ENCODE results near the gene POU3F2. TPM values are rescaled to one million over a fixed set of nuclear protein-coding genes. Genes with fewer than 3 reads are reported as not detected.

Gene POU3F2
- total RNA-seq, 2 experiments from 2014 or later = not detected

DNA sequence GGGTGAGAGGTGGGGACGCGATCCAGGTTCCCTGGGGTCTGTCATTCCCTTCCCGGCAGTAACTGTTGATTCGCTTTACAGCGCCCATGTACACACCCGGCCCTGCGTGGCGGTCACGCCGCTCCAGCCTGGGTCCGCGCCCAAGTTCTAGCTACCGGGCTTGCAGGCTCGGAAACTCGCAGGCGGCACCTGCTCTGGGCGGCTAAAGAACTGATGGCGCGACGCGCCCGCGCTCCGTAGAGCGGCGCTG is 1.4 kb upstream of the POU3F2 start:
- ChIA-PET CTCF (interaction anchor here (2.4 kb wide), 1 partner anchor 13 kb away, joined by 6 read pairs; no protein-coding TSS in a partner anchor), POLR2A (no interaction called here)
- Mint-ChIP-seq H3K36me3 (ENCODE audit: low read depth) (peaks cover 6% of the 10 kb centered on the region), H3K9me3 (ENCODE audit: insufficient read depth) (no peaks in the 10 kb centered on the region), H3K27me3 (ENCODE audit: low read depth) (peaks cover 78% of the 10 kb centered on the region), H3K4me3 (peak overlapping the region; percentile 77), H3K4me1 (ENCODE audit: low read depth) (peaks cover 47% of the 10 kb centered on the region), H3K27ac (no peak overlapping the region)
- DNase-seq = no peak
- peak; percentile 34 for ATAC-seq

GRCh38 chr6:98833307-98834059 is 891 bp upstream of the POU3F2 start:
- POLR2A ChIA-PET = no interaction called here
- CTCF ChIA-PET = interaction anchor here (2.4 kb wide), 1 partner anchor 12 kb away, joined by 6 read pairs; no protein-coding TSS in a partner anchor
- no peaks in the 10 kb centered on the region for H3K9me3 Mint-ChIP-seq (ENCODE audit: insufficient read depth)
- H3K36me3 Mint-ChIP-seq (ENCODE audit: low read depth) = peaks cover 6% of the 10 kb centered on the region
- DNase-seq (no peak), ATAC-seq (peak; percentile 30)
- H3K4me1 Mint-ChIP-seq (ENCODE audit: low read depth) = peaks cover 44% of the 10 kb centered on the region
- peak overlapping the region; percentile 32 for H3K27ac Mint-ChIP-seq
- peak overlapping the region; percentile 77 for H3K4me3 Mint-ChIP-seq
- peaks cover 77% of the 10 kb centered on the region for H3K27me3 Mint-ChIP-seq (ENCODE audit: low read depth)

DNA sequence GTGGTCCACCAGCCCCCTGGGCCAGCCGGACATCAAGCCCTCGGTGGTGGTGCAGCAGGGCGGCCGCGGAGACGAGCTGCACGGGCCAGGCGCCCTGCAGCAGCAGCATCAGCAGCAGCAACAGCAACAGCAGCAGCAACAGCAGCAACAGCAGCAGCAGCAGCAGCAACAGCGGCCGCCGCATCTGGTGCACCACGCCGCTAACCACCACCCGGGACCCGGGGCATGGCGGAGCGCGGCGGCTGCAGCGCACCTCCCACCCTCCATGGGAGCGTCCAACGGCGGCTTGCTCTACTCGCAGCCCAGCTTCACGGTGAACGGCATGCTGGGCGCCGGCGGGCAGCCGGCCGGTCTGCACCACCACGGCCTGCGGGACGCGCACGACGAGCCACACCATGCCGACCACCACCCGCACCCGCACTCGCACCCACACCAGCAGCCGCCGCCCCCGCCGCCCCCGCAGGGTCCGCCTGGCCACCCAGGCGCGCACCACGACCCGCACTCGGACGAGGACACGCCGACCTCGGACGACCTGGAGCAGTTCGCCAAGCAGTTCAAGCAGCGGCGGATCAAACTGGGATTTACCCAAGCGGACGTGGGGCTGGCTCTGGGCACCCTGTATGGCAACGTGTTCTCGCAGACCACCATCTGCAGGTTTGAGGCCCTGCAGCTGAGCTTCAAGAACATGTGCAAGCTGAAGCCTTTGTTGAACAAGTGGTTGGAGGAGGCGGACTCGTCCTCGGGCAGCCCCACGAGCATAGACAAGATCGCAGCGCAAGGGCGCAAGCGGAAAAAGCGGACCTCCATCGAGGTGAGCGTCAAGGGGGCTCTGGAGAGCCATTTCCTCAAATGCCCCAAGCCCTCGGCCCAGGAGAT is 1.0 kb downstream of the POU3F2 start:
- ChIA-PET CTCF (no interaction called here), POLR2A (no interaction called here)
- H3K27ac Mint-ChIP-seq = peak overlapping the region; percentile 10
- H3K4me3 Mint-ChIP-seq = peak overlapping the region; percentile 8
- ATAC-seq (no peak), DNase-seq (no peak)
- H3K4me1 Mint-ChIP-seq (ENCODE audit: low read depth) = peaks cover 40% of the 10 kb centered on the region
- peaks cover 6% of the 10 kb centered on the region for H3K36me3 Mint-ChIP-seq (ENCODE audit: low read depth)
- peaks cover 75% of the 10 kb centered on the region for H3K27me3 Mint-ChIP-seq (ENCODE audit: low read depth)
- no peaks in the 10 kb centered on the region for H3K9me3 Mint-ChIP-seq (ENCODE audit: insufficient read depth)

GRCh38 chr6:98836025-98836961 is 1.9 kb downstream of the POU3F2 start:
- POLR2A ChIA-PET = no interaction called here
- H3K36me3 Mint-ChIP-seq (ENCODE audit: low read depth) = peaks cover 4% of the 10 kb centered on the region

DNA sequence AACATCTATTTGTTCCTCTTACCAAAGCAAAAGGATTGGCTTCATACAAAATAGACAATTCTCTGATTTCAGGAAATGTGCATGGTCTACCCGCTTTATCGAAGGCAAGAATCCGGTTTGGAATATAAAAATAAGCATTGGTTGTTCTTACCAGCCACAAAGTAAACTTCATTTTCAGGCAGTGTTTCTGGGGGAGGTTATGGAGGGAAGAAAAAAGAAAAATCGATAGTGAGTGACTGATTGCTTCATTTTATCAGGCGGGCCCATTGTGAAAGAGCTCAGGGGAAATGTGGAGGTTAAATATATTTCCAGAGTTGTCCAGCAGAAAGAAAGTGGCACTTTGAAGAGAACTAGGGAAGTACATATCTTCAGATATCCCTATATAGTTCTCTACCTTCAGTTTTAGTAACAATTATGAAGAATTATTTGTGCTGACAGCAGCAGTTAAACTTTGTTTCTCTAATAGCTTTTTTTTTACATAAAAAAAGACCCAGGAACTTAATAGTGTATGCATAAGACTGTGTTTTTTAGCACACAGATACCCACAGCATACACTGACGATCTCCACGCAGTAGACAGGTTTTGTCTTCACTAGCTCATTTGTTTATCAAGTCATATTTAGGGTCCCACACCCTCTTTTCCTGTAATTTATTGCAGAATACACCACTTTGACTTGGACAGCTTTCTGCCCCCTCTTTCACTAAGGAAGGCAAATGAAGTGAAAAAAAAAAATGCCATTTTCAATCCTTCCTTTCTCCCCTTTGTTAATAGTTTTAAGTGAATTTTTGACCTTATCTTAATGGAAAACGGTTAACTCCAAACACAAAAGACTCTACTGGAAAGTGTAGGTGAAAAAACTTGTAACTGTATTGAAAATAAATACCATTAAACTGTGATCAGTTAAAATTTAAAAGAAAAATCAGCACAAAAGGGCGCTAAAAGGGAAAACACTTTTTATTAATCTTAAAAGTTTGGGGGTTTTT is 2.9 kb downstream of the POU3F2 start:
- DNase-seq (no peak), ATAC-seq (no peak)
- Mint-ChIP-seq H3K9me3 (ENCODE audit: insufficient read depth) (no peaks in the 10 kb centered on the region), H3K27me3 (ENCODE audit: low read depth) (peaks cover 72% of the 10 kb centered on the region), H3K36me3 (ENCODE audit: low read depth) (peaks cover 4% of the 10 kb centered on the region), H3K4me1 (ENCODE audit: low read depth) (peaks cover 29% of the 10 kb centered on the region), H3K27ac (no peak overlapping the region), H3K4me3 (no peak overlapping the region)
- ChIA-PET POLR2A (no interaction called here), CTCF (interaction anchor here (0.7 to 1.7 kb wide), 4 partner anchors 9 to 1348 kb away, joined by 3 to 6 read pairs (median 4); no protein-coding TSS in a partner anchor)

More at GRCh38 chr6:98836025-98836961, 1.9 kb downstream of the POU3F2 start:
- ATAC-seq (no peak), DNase-seq (no peak)
- peak overlapping the region; percentile 10 for H3K27ac Mint-ChIP-seq
- peaks cover 72% of the 10 kb centered on the region for H3K27me3 Mint-ChIP-seq (ENCODE audit: low read depth)
- CTCF ChIA-PET = interaction anchor here (0.7 to 1.7 kb wide), 4 partner anchors 9 to 1347 kb away, joined by 3 to 6 read pairs (median 4); no protein-coding TSS in a partner anchor
- no peaks in the 10 kb centered on the region for H3K9me3 Mint-ChIP-seq (ENCODE audit: insufficient read depth)
- peak overlapping the region; percentile 8 for H3K4me3 Mint-ChIP-seq
- H3K4me1 Mint-ChIP-seq (ENCODE audit: low read depth) = peaks cover 36% of the 10 kb centered on the region

DNA sequence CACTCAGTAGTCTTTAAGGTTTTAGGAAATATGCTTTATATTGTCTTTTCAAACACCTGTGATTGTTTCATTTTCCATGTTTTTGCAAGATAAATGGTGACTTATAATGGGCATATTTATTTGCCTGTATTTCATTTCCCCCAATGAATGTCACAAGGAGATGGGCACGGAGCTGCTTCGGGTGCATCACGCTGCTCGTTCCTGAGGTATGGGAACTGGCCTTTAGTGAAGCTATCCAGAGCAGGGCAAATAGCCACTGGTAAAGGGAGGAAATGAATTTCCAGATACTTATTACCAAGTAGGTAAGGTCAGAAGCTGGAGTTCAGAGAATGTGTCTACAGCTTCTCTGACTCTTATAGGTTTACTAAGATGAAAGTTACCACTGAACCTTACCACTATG is 3.7 kb downstream of the POU3F2 start:
- no peak for DNase-seq
- ChIA-PET CTCF (interaction anchor here (1.7 kb wide), 1 partner anchor 281 kb away, joined by 3 read pairs; no protein-coding TSS in a partner anchor), POLR2A (no interaction called here)
- Mint-ChIP-seq H3K9me3 (ENCODE audit: insufficient read depth) (no peaks in the 10 kb centered on the region), H3K27ac (no peak overlapping the region), H3K4me3 (no peak overlapping the region), H3K4me1 (ENCODE audit: low read depth) (peaks cover 23% of the 10 kb centered on the region), H3K27me3 (ENCODE audit: low read depth) (peaks cover 71% of the 10 kb centered on the region), H3K36me3 (ENCODE audit: low read depth) (peaks cover under 1% of the 10 kb centered on the region)
- ATAC-seq = no peak

DNA sequence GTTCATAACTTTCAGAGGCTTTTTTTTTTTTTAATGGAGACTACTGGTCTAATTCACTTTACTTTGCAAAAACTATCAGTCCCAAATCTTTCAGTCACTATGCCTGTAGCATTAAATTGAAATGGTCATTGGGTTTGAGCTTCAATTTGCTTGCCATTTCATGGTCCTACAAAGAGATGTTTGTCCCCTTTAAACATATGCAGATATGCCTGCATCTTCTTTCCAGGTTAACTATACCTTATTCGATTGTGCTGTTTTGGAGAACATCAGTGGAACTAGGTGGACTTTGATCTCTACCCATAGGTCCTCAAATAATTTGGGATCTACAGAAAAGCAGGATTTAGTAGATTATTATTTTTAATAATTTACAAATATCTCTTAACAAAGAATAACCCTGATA is 4.6 kb downstream of the POU3F2 start:
- peaks cover 13% of the 10 kb centered on the region for H3K4me1 Mint-ChIP-seq (ENCODE audit: low read depth)
- H3K27me3 Mint-ChIP-seq (ENCODE audit: low read depth) = peaks cover 68% of the 10 kb centered on the region
- ChIA-PET POLR2A (no interaction called here), CTCF (no interaction called here)
- no peaks in the 10 kb centered on the region for H3K9me3 Mint-ChIP-seq (ENCODE audit: insufficient read depth)
- no peak overlapping the region for H3K27ac Mint-ChIP-seq
- ATAC-seq (no peak), DNase-seq (no peak)
- no peak overlapping the region for H3K4me3 Mint-ChIP-seq
- H3K36me3 Mint-ChIP-seq (ENCODE audit: low read depth) = no peaks in the 10 kb centered on the region

- ATAC-seq = no peak
- Mint-ChIP-seq H3K4me3 (no peak overlapping the region), H3K27ac (no peak overlapping the region), H3K4me1 (ENCODE audit: low read depth) (peaks cover 12% of the 10 kb centered on the region), H3K27me3 (ENCODE audit: low read depth) (peaks cover 71% of the 10 kb centered on the region), H3K9me3 (ENCODE audit: insufficient read depth) (no peaks in the 10 kb centered on the region), H3K36me3 (ENCODE audit: low read depth) (no peaks in the 10 kb centered on the region)
- POLR2A ChIA-PET = no interaction called here
- no peak for DNase-seq
- CTCF ChIA-PET = no interaction called here
These were observed 5.5 kb downstream of the POU3F2 start for GRCh38 chr6:98839781-98840361.

DNA sequence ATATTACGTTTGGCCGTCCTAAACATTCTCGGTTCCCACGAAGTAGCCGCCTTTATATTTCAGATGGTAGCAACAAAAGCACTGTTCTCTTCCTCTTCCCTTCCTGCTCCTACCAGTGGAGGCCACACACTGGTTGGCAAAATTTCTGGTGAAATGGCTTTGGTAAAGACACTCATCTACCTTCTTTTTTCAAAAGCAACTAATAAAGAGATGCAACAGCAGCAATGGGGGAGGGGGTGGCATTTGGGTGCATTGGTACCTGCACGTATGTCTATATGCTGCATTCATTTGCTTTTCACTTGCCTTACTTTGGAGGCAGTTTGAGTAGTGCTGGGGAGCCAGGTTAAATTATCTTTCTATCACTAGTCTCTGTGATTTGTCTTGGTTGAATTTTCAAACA is 6.0 kb downstream of the POU3F2 start:
- H3K36me3 Mint-ChIP-seq (ENCODE audit: low read depth) = no peaks in the 10 kb centered on the region
- no peak overlapping the region for H3K4me3 Mint-ChIP-seq
- CTCF ChIA-PET = no interaction called here
- DNase-seq (no peak), ATAC-seq (no peak)
- no peaks in the 10 kb centered on the region for H3K9me3 Mint-ChIP-seq (ENCODE audit: insufficient read depth)
- peaks cover 75% of the 10 kb centered on the region for H3K27me3 Mint-ChIP-seq (ENCODE audit: low read depth)
- H3K27ac Mint-ChIP-seq = no peak overlapping the region
- POLR2A ChIA-PET = no interaction called here
- peaks cover 13% of the 10 kb centered on the region for H3K4me1 Mint-ChIP-seq (ENCODE audit: low read depth)

- Mint-ChIP-seq H3K27me3 (ENCODE audit: low read depth) (peaks cover 76% of the 10 kb centered on the region), H3K4me1 (ENCODE audit: low read depth) (peaks cover 15% of the 10 kb centered on the region), H3K9me3 (ENCODE audit: insufficient read depth) (no peaks in the 10 kb centered on the region), H3K4me3 (no peak overlapping the region), H3K27ac (no peak overlapping the region), H3K36me3 (ENCODE audit: low read depth) (no peaks in the 10 kb centered on the region)
- DNase-seq (no peak), ATAC-seq (no peak)
- CTCF ChIA-PET = no interaction called here
- POLR2A ChIA-PET = no interaction called here
These were observed 6.7 kb downstream of the POU3F2 start for GRCh38 chr6:98840996-98841513.
